HEK293 (cell line): ENCODE data around the gene DEF6.

Experiments
- CTCF ChIA-PET: fragments of 350-600 bp; formaldehyde crosslinking; extraction: SDS; loops from one replicate; lab custom pipeline; 2021; ENCODE audit warnings: antibody characterized with exemption; lab: Yijun Ruan, JAX
- POLR2A ChIA-PET: fragments of 300-600 bp; formaldehyde crosslinking; extraction: SDS; loops from one replicate; lab custom pipeline; 2020; ENCODE audit warnings: antibody characterized with exemption, inconsistent platforms; lab: Yijun Ruan, JAX
- H3K27ac ChIP-seq: fragments of 200-500 bp; sonication (Bioruptor generic); 2 replicates; pipeline ENCODE4 v1.5.1; 2014; ENCODE audit warnings: low read depth, low read length, control low read depth, inconsistent platforms; ENCODE audit errors: extremely low read depth
- H3K36me3 ChIP-seq, 2 experiments: fragments of 200-500 bp in 1 of 2; sonication (Bioruptor generic) in 1 of 2; 1 replicate in 1 of 2; 2 replicates in 1 of 2; pipeline ENCODE4 v1.5.1; 2014 to 2017; ENCODE audit warnings: inconsistent platforms in 2 of 2, low read length in 2 of 2; ENCODE audit not compliant: control insufficient read depth in 2 of 2, insufficient read depth in 1 of 2
- H3K4me1 ChIP-seq: fragments of 200-500 bp; sonication (Bioruptor generic); 2 replicates; pipeline ENCODE4 v1.5.1; 2014; ENCODE audit warnings: mild to moderate bottlenecking, low read length, inconsistent platforms; ENCODE audit not compliant: control insufficient read depth, insufficient read depth
- H3K4me3 ChIP-seq: 2 replicates; pipeline ENCODE4 v1.5.1; 2011; ENCODE audit warnings: low read depth, mild to moderate bottlenecking, control low read depth, low read length, moderate library complexity
- H3K9me3 ChIP-seq: fragments of 200-500 bp; sonication (Bioruptor generic); 2 replicates; pipeline ENCODE4 v1.5.1; 2014; ENCODE audit warnings: low read depth, low read length, inconsistent platforms; ENCODE audit not compliant: control insufficient read depth, insufficient read depth
- BCL11B ChIP-seq: fragments of 450-650 bp; formaldehyde crosslinking; IDR thresholded peaks from 2 replicates; pipeline ENCODE4 v1.5.1; 2016; ENCODE audit warnings: low read depth, missing biosample characterization, missing genetic modification characterization
- KLF16 ChIP-seq: fragments of 450-650 bp; formaldehyde crosslinking; IDR thresholded peaks from 2 replicates; pipeline ENCODE4 v1.5.1; 2017; ENCODE audit warnings: missing biosample characterization, missing genetic modification characterization
- KLF7 ChIP-seq: fragments of 450-650 bp; formaldehyde crosslinking; IDR thresholded peaks from 2 replicates; pipeline ENCODE4 v1.5.1; 2016; ENCODE audit warnings: missing biosample characterization, missing genetic modification characterization, borderline replicate concordance
- MEIS1 ChIP-seq: sonication (generic); formaldehyde crosslinking; IDR thresholded peaks from 2 replicates; pipeline ENCODE4 v1.8.1; 2022; ENCODE audit warnings: missing genetic modification reagents, mild to moderate bottlenecking, borderline replicate concordance
- OVOL3 ChIP-seq: fragments of 450-650 bp; formaldehyde crosslinking; IDR thresholded peaks from 2 replicates; pipeline ENCODE4 v1.5.1; 2016; ENCODE audit warnings: missing biosample characterization, missing genetic modification characterization
- RBAK ChIP-seq: fragments of 450-650 bp; formaldehyde crosslinking; IDR thresholded peaks from 2 replicates; pipeline ENCODE4 v1.5.1; 2016; ENCODE audit warnings: missing biosample characterization, missing genetic modification characterization
- SALL2 ChIP-seq: fragments of 450-650 bp; formaldehyde crosslinking; IDR thresholded peaks from 2 replicates; pipeline ENCODE4 v1.5.0; 2017; ENCODE audit warnings: missing biosample characterization, mild to moderate bottlenecking, missing genetic modification characterization, borderline replicate concordance
- TCF7L2 ChIP-seq: IDR thresholded peaks from 2 replicates; pipeline ENCODE4 v1.6.1; 2011; ENCODE audit warnings: low read depth, mild to moderate bottlenecking, inconsistent platforms, low read length, moderate library complexity, borderline replicate concordance
- YY1 ChIP-seq: fragments of 450-650 bp; formaldehyde crosslinking; IDR thresholded peaks from 2 replicates; pipeline ENCODE4 v1.5.1; 2018; ENCODE audit warnings: missing biosample characterization, missing genetic modification characterization
- ZBTB17 ChIP-seq: fragments of 450-650 bp; formaldehyde crosslinking; IDR thresholded peaks from 2 replicates; pipeline ENCODE4 v1.5.1; 2016; ENCODE audit warnings: missing biosample characterization, missing genetic modification characterization
- ZNF10 ChIP-seq: fragments of 450-650 bp; formaldehyde crosslinking; IDR thresholded peaks from 2 replicates; pipeline ENCODE4 v1.5.1; 2017; ENCODE audit warnings: missing biosample characterization, missing genetic modification characterization
- ZNF121 ChIP-seq: fragments of 450-650 bp; formaldehyde crosslinking; IDR thresholded peaks from 2 replicates; pipeline ENCODE4 v1.5.1; 2016; ENCODE audit warnings: missing biosample characterization, missing genetic modification characterization
- ZNF132 ChIP-seq: fragments of 450-650 bp; formaldehyde crosslinking; IDR thresholded peaks from 2 replicates; pipeline ENCODE4 v1.5.1; 2017; ENCODE audit warnings: missing biosample characterization, missing genetic modification characterization, borderline replicate concordance
- ZNF23 ChIP-seq: fragments of 450-650 bp; formaldehyde crosslinking; IDR thresholded peaks from 2 replicates; pipeline ENCODE4 v1.5.1; 2016; ENCODE audit warnings: missing biosample characterization, missing genetic modification characterization, borderline replicate concordance
- ZNF274 ChIP-seq, 2 experiments: fragments of 200-500 bp in 1 of 2; fragments of 450-650 bp in 1 of 2; sonication (Bioruptor generic) in 1 of 2; formaldehyde crosslinking in 1 of 2; IDR thresholded peaks; 2 replicates each; pipeline versions ENCODE4 v1.5.1 to v1.6.1; 2014 to 2016; ENCODE audit warnings: borderline replicate concordance in 1 of 2, inconsistent platforms in 1 of 2, low read length in 1 of 2, missing biosample characterization in 1 of 2, missing genetic modification characterization in 1 of 2
- ZNF292 ChIP-seq: fragments of 450-650 bp; formaldehyde crosslinking; IDR thresholded peaks from 2 replicates; pipeline ENCODE4 v1.5.1; 2016; ENCODE audit warnings: low read depth, missing biosample characterization, missing genetic modification characterization, borderline replicate concordance
- ZNF366 ChIP-seq: fragments of 450-650 bp; formaldehyde crosslinking; conservative IDR thresholded peaks from 2 replicates; pipeline ENCODE4 v1.5.1; 2016; ENCODE audit warnings: missing biosample characterization, missing genetic modification characterization
- ZNF513 ChIP-seq: fragments of 450-650 bp; IDR thresholded peaks from 2 replicates; pipeline ENCODE4 v1.5.1; 2018; ENCODE audit warnings: missing biosample characterization, missing genetic modification characterization
- ZNF521 ChIP-seq: fragments of 450-650 bp; formaldehyde crosslinking; IDR thresholded peaks from 2 replicates; pipeline ENCODE4 v1.5.1; 2017; ENCODE audit warnings: missing biosample characterization, mild to moderate bottlenecking, missing genetic modification characterization
- ZNF548 ChIP-seq: fragments of 450-650 bp; formaldehyde crosslinking; IDR thresholded peaks from 2 replicates; pipeline ENCODE4 v1.5.1; 2016; ENCODE audit warnings: missing biosample characterization, missing genetic modification characterization
- ZNF560 ChIP-seq: fragments of 450-650 bp; formaldehyde crosslinking; IDR thresholded peaks from 2 replicates; pipeline ENCODE4 v1.5.1; 2017; ENCODE audit warnings: missing biosample characterization, missing genetic modification characterization, borderline replicate concordance
- ZNF621 ChIP-seq: fragments of 450-650 bp; formaldehyde crosslinking; IDR thresholded peaks from 2 replicates; pipeline ENCODE4 v1.5.1; 2017; ENCODE audit warnings: missing biosample characterization, missing genetic modification characterization
- ZNF654 ChIP-seq: fragments of 450-650 bp; formaldehyde crosslinking; IDR thresholded peaks from 2 replicates; pipeline ENCODE4 v1.5.1; 2016; ENCODE audit warnings: low read depth, missing biosample characterization, missing genetic modification characterization
- ZNF658 ChIP-seq: fragments of 450-650 bp; formaldehyde crosslinking; IDR thresholded peaks from 2 replicates; pipeline ENCODE4; 2016; ENCODE audit warnings: missing biosample characterization, missing genetic modification characterization
- ZNF701 ChIP-seq: fragments of 450-650 bp; formaldehyde crosslinking; IDR thresholded peaks from 2 replicates; pipeline ENCODE4 v1.5.1; 2016; ENCODE audit warnings: missing biosample characterization, missing genetic modification characterization
- ZNF777 ChIP-seq: fragments of 450-650 bp; formaldehyde crosslinking; IDR thresholded peaks from 2 replicates; pipeline ENCODE4 v1.5.1; 2017; ENCODE audit warnings: missing biosample characterization, missing genetic modification characterization, borderline replicate concordance
- ZNF830 ChIP-seq: fragments of 450-650 bp; IDR thresholded peaks from 2 replicates; pipeline ENCODE4 v1.5.0; 2018; ENCODE audit warnings: missing biosample characterization, missing genetic modification characterization, low read depth, mild to moderate bottlenecking, moderate library complexity
- TF ChIP-seq, protein P1 (sequence below): fragments of 450-650 bp; formaldehyde crosslinking; IDR thresholded peaks from 2 replicates; pipeline ENCODE4 v1.5.1; 2016; ENCODE audit warnings: missing biosample characterization, missing genetic modification characterization
- TF ChIP-seq, protein P2 (sequence below): fragments of 450-650 bp; formaldehyde crosslinking; IDR thresholded peaks from 2 replicates; pipeline ENCODE4 v1.5.1; 2016; ENCODE audit warnings: missing biosample characterization, missing genetic modification characterization

The DEF6 gene

GRCh38 chr6:35321091-35321490 is 23.5 kb downstream of the DEF6 start:
- no peaks in the 10 kb centered on the region for H3K9me3 ChIP-seq
- TF ChIP-seq ZNF701 (tag by site-specific recombination) (no peak), ZNF513 (tag by site-specific recombination) (no peak), ZNF121 (no peak), ZNF521 (no peak), ZNF777 (tag by site-specific recombination) (no peak), ZNF292 (tag by site-specific recombination) (no peak), ZNF23 (tag by site-specific recombination) (no peak), ZNF10 (no peak), YY1 (no peak), BCL11B (tag by site-specific recombination) (no peak), KLF16 (tag by site-specific recombination) (no peak), MEIS1 (CRISPR knock-in tag) (no peak), ZNF132 (tag by site-specific recombination) (no peak), TCF7L2 (no peak), ZNF830 (tag by site-specific recombination) (no peak)
- peaks cover 0 to 13% of the 10 kb centered on the region in 2 experiments; a peak in 1 of 3 replicates for H3K36me3 ChIP-seq
- POLR2A ChIA-PET = interaction anchor here (1.0 kb wide), 1 partner anchor 147 kb away, joined by 3 read pairs; the partner anchor contains the start of gene RPL10A
- no peaks in the 10 kb centered on the region for H3K4me1 ChIP-seq
- H3K27ac ChIP-seq = no peak overlapping the region
- CTCF ChIA-PET = interaction anchor here (1.0 to 1.6 kb wide), 3 partner anchors 17 to 28 kb away, joined by 3 to 7 read pairs (median 3); no protein-coding TSS in a partner anchor
- no peak overlapping the region for H3K4me3 ChIP-seq

DNA sequence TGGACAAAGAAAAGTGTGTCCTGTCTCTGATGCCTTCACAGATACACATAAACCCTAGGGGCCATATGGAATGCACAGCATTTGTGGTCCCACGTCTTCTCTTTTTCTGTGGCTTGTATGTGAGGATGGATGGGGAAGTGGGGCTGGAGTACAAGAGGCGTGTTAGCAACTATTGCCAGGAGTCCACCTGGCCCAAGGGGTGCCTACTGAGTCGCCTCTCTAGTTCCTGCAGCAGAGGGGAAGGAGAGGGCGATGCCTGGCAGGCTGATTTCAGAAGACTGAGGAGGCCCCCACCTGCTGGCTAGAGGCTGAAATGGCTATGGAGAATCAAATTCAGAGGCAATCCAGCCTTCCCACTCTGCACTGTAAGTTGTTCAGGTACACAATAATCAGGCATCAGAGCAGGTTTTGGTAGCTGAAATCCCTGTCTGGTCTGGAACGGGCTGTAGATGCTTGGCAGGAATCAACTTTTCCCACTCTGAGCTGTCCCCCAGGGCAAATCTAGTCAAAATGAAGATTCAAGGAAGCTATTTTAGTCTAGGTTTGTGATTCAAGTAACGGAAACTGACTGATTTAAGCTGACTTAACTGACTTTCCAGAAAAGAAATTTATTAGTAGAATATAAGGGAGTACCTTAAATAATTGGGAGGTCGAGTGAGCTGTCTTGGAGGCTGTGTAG is 29.9 kb downstream of the DEF6 start:
- H3K27ac ChIP-seq = no peak overlapping the region
- ChIA-PET CTCF (interaction anchor here (0.7 to 3.3 kb wide), 22 partner anchors 9 to 425 kb away, joined by 3 to 28 read pairs (median 4); partner anchors contain the start of gene PPARD), POLR2A (interaction anchor here (0.6 to 1.6 kb wide), 7 partner anchors 9 to 1269 kb away, joined by 3 to 8 read pairs (median 6); partner anchors contain the start of genes RPL10A and ZNF76)
- TF ChIP-seq SALL2 (no peak), ZNF654 (peak; percentile 63), ZNF658 (tag by site-specific recombination) (no peak), ZNF621 (no peak), RBAK (tag by site-specific recombination) (no peak), ZNF132 (tag by site-specific recombination) (no peak), OVOL3 (no peak), ZNF274 (IDR thresholded peaks at IDR 0.05; ENCODE audit: low read length) (no peak), ZNF274 (tag by site-specific recombination; IDR thresholded peaks at IDR 0.05; ENCODE audit: borderline replicate concordance) (no peak), KLF7 (no peak), ZNF560 (tag by site-specific recombination) (no peak), ZNF548 (tag by site-specific recombination) (no peak), ZNF366 (no peak), ZBTB17 (peak; percentile 70)
- TF ChIP-seq, protein P1, sequence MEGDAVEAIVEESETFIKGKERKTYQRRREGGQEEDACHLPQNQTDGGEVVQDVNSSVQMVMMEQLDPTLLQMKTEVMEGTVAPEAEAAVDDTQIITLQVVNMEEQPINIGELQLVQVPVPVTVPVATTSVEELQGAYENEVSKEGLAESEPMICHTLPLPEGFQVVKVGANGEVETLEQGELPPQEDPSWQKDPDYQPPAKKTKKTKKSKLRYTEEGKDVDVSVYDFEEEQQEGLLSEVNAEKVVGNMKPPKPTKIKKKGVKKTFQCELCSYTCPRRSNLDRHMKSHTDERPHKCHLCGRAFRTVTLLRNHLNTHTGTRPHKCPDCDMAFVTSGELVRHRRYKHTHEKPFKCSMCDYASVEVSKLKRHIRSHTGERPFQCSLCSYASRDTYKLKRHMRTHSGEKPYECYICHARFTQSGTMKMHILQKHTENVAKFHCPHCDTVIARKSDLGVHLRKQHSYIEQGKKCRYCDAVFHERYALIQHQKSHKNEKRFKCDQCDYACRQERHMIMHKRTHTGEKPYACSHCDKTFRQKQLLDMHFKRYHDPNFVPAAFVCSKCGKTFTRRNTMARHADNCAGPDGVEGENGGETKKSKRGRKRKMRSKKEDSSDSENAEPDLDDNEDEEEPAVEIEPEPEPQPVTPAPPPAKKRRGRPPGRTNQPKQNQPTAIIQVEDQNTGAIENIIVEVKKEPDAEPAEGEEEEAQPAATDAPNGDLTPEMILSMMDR (tag by site-specific recombination) = peak; percentile 46
- TF ChIP-seq, protein P2, sequence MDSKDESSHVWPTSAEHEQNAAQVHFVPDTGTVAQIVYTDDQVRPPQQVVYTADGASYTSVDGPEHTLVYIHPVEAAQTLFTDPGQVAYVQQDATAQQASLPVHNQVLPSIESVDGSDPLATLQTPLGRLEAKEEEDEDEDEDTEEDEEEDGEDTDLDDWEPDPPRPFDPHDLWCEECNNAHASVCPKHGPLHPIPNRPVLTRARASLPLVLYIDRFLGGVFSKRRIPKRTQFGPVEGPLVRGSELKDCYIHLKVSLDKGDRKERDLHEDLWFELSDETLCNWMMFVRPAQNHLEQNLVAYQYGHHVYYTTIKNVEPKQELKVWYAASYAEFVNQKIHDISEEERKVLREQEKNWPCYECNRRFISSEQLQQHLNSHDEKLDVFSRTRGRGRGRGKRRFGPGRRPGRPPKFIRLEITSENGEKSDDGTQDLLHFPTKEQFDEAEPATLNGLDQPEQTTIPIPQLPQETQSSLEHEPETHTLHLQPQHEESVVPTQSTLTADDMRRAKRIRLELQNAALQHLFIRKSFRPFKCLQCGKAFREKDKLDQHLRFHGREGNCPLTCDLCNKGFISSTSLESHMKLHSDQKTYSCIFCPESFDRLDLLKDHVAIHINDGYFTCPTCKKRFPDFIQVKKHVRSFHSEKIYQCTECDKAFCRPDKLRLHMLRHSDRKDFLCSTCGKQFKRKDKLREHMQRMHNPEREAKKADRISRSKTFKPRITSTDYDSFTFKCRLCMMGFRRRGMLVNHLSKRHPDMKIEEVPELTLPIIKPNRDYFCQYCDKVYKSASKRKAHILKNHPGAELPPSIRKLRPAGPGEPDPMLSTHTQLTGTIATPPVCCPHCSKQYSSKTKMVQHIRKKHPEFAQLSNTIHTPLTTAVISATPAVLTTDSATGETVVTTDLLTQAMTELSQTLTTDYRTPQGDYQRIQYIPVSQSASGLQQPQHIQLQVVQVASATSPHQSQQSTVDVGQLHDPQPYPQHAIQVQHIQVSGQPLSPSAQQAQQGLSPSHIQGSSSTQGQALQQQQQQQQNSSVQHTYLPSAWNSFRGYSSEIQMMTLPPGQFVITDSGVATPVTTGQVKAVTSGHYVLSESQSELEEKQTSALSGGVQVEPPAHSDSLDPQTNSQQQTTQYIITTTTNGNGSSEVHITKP (tag by site-specific recombination) = no peak

More for the DNA sequence above, 29.9 kb downstream of the DEF6 start:
- Histone ChIP-seq H3K4me3 (no peak overlapping the region), H3K9me3 (no peaks in the 10 kb centered on the region), H3K36me3 (no peaks in the 10 kb centered on the region), H3K4me1 (no peaks in the 10 kb centered on the region)
